CD4-positive, alpha-beta T cell treated with Interleukin-17A for 1 hour (primary cell): ENCODE data around the gene PCBP2.
A peak's percentile ranks its signal among the peaks of the same experiment; 100 is the strongest.

ENCODE experiments used
- DNase-seq: peaks from one replicate; pipeline ENCODE4 v3.0.0-alpha.2; 2020

PCBP2 gene

DNA sequence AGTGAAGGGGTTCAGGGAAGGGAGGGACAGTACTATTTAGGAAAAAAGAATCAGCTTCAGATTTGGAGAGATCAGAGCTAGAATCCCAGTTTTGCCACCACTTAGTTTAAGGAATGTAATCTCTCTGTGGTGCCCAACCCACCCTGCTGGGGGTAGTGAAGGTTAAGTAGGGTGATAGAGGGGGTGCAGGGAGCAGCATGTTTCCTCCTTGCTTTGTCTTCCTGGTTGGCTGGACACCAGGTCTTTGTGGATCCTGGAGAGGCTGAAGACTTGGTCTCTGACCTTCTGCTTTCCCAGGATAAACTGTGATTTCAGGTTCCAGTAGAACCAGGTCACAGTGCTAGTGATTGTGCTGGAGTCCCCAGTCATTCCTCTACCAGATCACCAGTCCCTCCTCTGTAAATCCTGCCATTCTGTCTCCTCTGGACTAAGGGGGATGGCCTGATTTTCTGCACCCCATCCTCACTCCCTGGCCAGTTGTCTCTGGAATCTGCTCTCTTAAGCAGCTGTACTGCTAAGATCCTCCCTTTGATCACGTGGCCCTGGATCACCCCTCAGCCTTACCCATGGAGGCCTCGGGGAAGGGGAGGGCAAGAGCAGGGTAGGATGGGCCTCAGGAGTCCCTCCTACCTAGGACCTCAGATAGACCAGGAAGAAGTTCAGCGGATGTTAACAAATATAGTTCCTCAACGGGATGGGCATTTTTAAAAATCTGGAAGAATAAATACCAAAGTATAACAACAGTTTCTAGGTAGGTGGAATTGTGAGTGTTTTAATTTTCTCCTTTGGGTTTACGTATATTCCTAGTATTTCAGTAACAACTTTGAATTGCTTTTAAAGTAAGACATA is 44.2 kb downstream of the PCBP2 start:
- no peak for DNase-seq

GRCh38 chr12:53496752-53497032 is 44.8 kb downstream of the PCBP2 start:
- DNase-seq = no peak

DNA sequence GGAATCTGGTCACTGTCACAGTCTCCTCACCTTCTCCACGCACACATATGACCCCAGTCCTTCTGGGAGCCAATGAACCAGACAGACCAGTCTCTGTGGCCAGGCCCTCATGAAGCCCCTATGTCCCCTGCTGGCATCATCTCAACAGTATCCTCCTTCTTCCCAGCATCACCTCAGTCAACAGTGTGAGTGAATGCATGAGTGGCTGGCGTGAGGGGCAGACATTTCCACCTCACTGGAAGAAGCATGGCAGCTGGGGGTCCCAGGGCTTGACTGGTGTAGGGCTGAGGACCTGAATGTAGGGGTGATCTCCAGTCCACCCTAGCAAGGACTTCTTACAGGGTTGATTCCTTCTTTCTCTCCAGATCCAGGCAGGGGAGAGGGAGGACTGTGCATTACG is 45.6 kb downstream of the PCBP2 start:
- no peak for DNase-seq

- DNase-seq = peak; percentile 26
Measured at GRCh38 chr12:53498235-53498630, 46.3 kb downstream of the PCBP2 start.

- DNase-seq = peak; percentile 67
Measured at GRCh38 chr12:53499266-53500141, 47.6 kb downstream of the PCBP2 start, which contains the start of gene MAP3K12. Gene MAP3K12, minus strand, starts transcription at chr12:53499458. Its CDS starts 12,067 bp downstream, at chr12:53487391.

- no peak for DNase-seq
Measured at GRCh38 chr12:53500142-53500775, 48.4 kb downstream of the PCBP2 start.

- DNase-seq = peak; percentile 100
Measured at GRCh38 chr12:53500776-53501614, 49.1 kb downstream of the PCBP2 start, which contains the start of gene TARBP2. Gene TARBP2, plus strand, starts transcription at chr12:53501283. Its CDS starts 126 bp downstream, at chr12:53501409.

GRCh38 chr12:53501615-53502181 is 49.8 kb downstream of the PCBP2 start:
- DNase-seq = no peak

DNA sequence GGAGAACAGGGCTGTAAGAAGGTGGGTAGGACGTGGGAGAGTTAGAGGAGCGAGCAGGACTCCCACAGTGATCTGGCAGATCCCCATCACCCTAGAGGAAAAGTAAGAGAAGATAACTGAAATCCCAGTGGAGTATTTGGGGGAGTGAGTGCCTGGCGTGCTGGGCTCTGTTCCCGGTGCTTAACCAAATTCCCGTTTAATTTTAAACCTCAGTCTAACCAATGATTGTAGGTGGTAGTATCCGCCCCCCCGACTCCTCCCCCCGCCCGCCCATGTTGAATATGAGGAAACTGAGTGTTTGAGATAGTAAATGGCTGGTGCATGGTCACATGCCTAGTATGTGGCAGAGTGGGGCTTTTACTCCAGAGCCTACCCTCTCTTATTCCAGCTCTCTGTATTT is 50.4 kb downstream of the PCBP2 start:
- no peak for DNase-seq

- DNase-seq = no peak
Measured at GRCh38 chr12:53502983-53503728, 51.3 kb downstream of the PCBP2 start.

DNA sequence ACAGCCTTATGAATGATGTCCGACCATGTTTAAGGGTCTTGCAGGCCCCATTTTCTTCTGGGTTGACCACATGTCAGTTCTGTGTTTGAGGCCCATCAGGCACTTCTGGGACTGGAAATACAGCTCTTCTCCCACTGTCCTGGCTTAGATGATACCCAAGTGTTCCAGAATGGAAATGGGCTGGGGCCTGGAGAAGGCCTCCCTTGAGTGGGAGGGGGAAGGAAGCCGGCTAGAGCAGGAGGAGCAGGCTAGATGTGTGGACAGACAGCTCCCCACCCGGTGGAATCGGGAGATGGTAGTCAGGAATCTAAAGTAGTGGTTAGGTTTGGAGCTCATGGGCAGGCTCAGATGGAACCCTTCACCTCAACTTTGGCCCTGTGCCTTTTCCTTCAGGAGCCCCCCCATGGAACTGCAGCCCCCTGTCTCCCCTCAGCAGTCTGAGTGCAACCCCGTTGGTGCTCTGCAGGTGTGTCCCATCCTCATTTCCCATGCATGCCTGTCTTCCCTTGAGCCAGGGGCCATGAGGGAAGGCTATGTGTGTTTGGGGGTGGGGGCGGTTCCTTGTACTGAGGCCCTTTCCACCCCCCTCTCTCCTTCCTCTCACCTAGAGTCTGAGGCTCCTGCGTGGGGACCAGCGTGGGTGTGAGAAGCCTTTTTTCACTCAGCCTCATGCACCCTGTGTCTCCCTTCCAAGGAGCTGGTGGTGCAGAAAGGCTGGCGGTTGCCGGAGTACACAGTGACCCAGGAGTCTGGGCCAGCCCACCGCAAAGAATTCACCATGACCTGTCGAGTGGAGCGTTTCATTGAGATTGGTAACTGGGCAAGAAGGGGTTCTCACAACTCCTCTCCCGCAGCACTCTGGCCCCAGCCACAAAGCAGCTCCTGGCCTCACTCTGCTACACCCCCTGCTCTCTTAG is 52.4 kb downstream of the PCBP2 start:
- no peak for DNase-seq

- no peak for DNase-seq
Measured at GRCh38 chr12:53505086-53505485, 53.2 kb downstream of the PCBP2 start.

DNA sequence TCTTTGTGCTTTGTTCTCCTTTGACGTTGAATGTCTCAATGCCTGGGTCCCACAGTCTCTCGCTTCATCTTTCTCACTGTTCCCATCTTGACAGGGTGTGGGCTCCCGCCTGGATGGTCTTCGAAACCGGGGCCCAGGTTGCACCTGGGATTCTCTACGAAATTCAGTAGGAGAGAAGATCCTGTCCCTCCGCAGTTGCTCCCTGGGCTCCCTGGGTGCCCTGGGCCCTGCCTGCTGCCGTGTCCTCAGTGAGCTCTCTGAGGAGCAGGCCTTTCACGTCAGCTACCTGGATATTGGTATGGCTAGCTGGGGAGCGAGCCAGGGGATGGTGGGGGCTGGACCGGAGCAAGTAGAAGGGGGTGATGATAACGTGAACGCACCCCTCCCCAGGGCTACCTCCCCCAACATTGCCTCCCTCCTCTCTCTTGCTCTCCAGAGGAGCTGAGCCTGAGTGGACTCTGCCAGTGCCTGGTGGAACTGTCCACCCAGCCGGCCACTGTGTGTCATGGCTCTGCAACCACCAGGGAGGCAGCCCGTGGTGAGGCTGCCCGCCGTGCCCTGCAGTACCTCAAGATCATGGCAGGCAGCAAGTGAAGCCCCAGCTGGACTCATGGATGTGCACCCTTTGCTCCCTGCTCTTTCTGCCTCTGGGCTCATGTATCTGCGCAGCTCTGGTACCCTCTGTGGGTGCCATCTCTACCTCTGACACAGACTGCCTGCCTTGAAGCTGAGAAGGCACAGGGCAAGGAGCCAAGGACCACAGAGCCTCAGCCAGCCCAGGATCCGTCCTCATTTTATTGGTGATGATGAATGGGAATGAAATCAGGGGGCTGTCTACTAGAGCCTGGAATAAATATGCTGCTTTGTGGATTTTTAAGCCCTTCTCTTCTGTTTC is 53.9 kb downstream of the PCBP2 start:
- DNase-seq = no peak

DNA sequence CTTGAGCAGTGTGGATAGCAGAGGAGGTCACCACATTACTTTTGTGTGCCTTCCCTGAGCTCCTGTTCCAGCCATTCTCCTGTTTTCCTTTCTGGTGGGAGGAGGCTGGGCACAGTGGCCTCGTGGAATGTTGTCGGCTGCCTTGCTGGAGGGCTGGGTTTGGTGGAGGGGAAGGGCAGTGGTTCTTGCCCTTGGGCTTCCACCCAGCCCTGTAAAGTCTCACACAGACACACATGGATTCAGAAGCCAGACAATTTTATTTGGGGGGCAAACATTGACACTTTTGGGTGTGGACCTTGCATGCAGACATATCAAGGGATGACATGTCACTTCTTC is 54.5 kb downstream of the PCBP2 start:
- no peak for DNase-seq

GRCh38 chr12:53506881-53507602 is 55.1 kb downstream of the PCBP2 start, which contains the start of gene NPFF:
Gene NPFF, minus strand, starts transcription at chr12:53507484. Its CDS starts 10 bp downstream, at chr12:53507474.
- no peak for DNase-seq

DNA sequence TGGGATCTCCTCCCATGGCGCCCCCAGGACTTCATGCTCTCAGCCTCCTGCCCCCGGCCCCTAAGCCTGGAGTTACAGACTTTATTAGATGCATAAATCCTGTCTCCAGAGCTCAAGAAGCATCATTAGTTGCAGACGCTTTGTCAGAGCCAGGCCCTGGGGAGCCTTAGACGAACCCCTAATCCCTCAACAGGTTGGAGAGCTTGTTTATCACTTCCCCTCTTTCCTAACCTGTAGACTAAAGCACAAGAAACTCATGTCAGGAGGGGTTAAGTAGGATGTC is 55.6 kb downstream of the PCBP2 start:
- no peak for DNase-seq

- peak; percentile 87 for DNase-seq
Measured at GRCh38 chr12:53508534-53509170, 56.8 kb downstream of the PCBP2 start.

DNA sequence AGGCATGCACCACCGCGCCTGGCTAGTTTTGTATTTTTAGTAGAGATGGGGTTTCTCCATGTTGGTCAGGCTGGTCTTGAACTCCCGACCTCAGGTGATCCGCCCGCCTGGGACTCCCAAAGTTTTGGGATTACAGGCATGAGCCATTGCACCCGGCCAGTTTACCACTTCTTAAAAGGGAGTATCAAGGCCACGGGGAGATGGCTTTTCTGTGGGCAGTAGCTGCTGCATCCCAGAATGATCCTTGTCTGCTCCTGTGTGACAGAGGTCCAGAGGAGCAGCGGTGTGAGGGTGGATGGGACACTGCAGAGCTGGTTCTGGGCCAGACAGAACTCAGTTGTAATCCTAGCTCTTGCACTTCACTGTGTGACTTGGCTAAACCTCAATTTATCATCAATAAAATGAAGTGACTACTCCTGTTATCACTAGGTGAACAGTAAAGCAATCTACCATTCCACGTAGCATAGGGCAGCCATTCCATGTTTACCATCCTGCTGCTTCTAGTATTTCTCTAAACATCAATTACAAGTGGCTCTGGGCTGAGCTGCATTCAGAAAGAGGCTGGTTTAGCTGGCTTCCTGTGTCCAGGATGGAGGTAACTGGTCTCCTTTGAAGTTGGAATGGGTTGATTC is 58.4 kb downstream of the PCBP2 start:
- DNase-seq = no peak
